ENCODE data around the gene XXYLT1.

Gene XXYLT1

DNA sequence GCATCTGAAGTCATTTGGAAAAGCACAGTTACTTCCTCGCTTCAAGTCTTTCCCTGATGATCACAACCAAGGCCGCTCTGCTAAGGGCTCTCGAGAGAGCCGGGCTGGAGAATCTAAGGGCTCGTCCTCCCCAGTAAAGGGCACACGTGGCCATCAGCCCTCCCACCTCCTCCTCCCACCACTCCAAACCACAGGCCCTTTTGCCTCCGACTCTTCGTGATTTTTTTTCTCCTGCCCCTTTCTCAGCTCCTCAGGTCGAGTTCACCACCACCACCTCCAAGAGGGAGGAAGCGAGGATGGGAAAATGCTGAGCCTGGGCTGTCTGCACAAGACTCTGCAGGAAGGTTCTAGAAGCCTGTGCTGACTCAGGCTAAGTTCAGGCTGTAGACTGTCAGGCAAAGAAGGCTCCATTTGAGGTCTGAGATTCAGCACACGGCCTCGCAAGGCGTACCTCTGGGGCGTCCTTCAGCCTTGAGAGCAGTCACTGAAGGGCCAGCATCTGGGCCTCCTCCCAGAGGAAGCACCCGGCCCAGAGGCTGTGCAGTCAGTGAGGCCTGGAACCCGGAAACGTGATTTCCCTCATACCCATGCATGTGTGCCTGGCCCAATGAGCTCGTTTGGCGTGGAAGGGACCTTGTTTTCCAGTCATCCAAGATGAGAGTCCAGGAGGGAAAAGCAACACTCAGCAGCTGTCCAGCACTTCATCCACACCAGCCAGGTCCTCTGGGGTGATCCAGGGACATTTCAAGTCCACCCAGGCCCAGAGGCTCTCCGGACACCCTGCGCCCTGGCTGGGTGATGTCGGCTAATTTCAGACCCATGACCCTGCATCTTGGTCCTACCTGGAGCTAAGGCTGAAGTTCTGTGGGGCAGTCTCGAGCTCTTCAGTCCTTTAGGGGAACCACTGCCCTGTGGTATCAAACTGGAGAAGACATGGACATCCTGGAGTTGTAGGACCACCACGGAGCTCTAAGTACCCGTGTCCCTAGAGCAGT, 196.8 kb downstream of the XXYLT1 start:
- DNase-seq = no peak

DNA sequence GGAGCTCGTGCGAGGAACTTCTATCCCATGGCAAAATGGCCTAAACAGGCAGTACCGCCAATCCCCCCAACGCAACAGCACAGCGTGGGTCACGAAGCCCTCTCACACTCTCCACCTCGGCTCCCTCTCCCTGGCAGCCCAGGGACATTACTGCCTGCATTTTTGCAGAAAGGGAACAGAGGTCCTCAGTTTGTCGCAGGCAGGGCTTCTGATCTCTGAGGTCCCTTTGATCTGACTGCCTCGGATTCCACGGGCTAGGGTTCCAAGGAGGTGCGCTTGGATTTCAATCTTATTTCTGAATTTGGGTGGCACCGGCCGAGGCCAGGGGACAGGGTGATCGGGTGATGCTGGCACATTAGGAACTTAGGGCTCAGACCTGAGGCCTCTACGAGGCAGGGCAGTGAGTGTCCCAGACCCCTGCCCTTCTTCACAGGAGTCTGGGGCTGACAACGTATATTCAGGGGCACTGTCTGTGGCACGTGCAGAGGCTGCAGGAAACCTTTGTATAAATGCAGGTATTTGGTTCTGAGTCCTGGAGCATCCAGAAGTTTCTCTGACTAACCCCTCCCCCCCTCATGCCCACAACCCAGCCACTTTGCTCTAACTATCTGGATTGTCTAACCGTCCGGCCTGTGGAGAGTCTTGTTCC, 197.9 kb downstream of the XXYLT1 start:
- no peak for DNase-seq

DNA sequence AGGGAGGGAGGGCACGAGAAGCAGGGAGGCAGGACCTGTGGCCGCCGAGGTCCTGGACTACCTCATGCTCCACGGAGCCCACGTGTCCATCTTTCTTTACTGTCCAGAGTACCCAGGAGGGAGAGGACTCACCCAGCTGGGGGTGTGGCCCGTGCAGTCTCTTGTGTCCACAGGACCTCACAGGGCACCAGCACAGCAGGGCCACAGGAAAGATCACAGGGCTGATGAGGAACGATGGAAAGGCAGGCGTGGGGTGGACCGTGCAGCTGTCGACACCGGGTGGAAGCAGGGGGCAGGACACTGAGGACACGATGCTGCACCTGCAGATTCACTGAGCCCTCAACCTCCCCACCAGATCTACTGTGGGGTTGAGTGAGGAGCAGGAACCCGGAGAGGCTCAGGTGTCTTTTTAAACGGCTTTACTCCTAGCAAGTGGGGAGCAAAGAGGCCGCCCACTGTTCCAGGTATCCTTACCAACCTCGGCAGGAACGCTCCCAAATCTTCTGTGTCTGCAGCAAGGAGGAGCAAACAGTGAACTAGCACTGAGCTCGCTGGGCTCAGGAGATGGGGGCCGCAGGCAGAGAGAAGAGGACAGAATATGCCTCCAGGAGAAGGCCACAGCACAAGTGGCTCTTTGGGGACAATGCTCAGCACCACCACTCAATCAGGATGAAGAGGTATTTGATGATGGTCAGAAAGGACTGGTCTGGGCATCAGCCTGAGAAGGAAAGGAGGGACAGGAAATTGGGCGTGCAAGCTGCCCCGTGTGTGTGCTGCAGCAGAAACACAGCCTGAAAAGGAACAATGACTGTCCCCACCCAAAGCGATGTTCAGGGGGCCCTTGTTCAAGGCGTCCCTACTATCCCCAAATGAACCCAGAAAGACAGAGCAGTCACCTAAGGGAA, 198.8 kb downstream of the XXYLT1 start:
- no peak for DNase-seq

DNA sequence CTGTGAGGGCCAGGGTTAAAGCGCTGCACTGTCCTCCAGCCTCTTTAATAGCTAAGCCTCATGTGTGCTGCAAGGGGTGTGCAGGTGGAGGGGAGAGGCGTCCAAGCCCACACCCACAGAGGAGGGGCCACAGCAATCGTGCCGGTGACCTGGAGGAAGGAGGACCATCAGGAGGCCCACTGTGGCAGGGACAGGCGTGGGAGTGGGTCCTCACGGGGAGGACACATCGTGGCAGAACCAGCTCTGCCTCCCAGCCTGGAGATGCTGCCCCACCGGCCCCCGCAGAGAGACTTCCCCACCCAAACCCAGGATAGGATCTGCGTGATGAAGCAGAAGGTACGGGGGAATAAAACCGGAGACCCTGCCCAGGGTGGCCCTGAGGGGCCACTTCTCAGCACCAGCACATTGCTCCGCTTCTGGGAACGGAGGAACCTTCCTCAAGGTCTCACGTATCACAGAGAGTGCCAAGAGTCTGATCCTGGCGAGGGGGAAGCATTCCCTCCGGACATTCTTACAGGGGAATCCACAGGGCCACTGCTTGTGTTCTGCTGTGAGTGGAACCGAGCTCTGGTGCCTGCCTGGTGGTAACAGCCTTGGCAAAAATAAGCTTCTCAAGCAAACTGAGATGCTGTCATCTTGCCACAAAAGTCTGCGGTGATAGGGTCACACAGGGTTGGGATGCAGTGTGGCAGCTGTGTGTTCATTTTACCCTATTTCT, 199.8 kb downstream of the XXYLT1 start:
- DNase-seq = no peak

DNA sequence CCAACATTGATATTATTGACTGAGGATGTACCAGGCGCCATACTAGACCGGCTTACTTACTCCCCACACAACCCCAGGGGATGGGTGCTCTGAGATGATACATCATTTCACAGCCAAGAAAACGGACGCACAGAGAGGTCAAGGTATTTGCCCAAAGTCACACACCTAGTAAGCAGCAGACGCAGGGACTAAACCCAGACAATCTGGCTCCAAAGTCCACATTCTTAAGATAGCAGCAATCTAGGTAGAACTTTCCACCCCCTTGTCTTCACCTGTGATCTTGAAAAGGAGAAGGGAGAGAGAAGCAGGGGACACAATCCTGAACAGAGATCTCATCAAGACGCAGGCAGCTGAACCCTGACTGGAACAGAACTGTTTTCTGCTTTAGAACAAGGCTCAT, 200.6 kb downstream of the XXYLT1 start:
- no peak for DNase-seq

DNA sequence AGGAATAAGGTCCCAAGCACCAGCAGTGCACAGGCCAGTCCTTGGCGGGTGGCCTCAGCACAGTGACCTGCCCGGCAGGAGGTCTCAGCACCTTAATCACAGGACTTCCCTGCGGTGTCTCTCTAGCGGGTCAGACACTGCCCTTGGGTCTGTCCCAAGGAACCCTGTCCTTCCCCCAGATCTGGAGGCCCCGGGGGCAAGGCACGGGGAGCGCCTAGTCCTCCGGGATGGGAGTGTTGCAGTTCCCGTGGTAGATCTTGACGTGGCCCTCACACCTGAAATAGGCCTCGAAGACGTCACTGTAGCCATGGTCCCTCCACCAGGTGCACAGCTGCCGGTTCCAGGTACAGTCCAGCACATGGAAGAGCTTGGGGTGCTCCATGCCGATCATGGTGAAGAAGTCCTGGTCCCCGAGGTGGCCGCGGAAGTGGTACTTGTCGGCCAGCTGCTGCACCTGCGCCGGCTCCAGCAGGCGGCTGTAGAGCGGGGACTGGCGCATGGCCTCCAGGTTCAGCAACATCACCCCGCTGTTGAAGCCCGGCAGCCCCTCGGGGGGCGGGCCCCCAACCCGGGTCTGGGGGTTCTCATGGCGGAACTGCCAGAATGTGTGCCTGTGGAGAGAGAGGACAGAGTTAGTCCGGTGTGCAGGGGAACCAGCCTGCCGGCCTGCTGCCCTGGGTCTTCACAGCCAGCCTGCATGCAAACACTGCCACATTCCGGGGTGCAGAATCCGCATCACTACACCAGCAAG, 201.3 kb downstream of the XXYLT1 start:
- no peak for DNase-seq

DNA sequence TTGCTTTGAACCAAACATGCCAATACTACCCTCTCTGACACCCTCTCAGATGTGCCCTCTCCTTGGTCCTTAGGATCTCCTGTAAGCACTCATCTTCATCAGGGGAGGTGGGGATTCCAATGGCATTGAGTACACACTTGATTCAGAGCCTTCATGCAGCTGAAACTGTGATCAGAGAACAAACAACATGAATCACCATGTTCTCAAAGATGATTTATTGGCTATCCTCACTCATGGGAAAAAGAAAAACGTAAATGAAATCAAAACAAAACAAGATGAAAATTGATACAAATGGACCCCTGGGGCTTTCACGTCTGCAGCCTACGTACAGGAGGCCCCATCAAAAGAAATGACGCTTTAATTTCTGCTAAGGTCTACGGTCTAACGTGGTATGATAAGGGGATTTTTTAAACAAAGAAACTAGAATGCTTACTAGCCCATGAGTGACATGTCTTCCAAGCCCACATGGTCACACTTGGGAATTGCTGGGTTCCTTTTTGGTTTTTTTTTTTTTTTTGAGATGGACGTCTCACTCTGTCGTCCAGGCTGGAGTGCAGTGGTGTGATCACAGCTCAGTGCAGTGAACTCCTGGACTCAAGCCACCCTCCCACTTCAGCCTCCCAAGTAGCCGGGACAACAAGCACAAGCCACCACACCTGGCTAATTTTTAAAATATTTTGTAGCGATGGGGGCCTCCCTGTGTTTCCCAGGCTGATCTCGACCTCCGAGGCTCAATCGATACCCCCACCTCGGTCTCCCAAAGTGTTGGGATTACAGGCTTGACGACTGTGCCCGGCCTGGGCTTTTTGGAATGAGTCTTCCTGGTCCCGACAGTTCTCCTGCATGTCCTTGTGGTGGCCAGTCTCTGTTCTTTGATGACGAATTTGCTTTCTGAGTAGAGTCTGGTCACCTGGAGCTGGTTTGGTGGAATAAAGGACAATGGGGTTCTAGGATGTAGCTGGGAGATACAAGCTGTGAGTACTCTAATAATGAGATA, 202.6 kb downstream of the XXYLT1 start:
- DNase-seq = no peak

DNA sequence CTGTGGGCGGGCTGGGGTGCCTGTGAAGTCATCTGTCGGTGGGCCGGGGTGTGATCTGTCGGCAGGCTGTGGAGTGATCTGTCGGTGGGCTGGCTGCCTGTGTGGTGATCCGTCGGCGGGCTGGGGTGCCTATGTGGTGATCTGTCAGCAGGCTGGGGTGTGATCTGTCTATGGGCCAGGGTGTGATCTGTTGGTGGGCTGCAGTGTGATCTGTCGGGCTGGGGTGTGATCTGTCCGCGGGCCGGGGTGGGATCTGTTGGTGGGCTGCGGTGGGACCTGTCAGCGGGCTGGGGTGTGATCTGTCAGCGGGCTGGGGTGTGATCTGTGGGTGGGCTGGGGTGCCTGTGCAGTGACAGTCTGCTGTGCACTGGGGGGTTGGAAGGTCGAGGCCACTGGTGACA, 204.5 kb downstream of the XXYLT1 start:
- DNase-seq = no peak

DNA sequence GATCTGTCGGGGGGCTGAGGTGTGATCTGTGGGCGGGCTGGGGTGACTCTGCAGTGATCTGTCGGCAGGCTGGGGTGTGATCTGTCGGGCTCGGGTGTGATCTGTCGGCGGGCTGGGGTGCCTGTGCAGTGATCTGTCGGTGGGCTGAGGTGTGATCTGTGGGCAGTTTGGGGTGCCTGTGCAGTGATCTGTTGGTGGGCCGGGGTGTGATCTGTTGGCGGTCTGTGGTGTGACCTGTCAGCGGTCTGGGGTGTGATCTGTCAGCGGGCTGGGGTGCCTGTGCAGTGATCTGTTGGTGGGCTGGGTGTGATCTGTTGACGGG, 205.1 kb downstream of the XXYLT1 start:
- no peak for DNase-seq

DNA sequence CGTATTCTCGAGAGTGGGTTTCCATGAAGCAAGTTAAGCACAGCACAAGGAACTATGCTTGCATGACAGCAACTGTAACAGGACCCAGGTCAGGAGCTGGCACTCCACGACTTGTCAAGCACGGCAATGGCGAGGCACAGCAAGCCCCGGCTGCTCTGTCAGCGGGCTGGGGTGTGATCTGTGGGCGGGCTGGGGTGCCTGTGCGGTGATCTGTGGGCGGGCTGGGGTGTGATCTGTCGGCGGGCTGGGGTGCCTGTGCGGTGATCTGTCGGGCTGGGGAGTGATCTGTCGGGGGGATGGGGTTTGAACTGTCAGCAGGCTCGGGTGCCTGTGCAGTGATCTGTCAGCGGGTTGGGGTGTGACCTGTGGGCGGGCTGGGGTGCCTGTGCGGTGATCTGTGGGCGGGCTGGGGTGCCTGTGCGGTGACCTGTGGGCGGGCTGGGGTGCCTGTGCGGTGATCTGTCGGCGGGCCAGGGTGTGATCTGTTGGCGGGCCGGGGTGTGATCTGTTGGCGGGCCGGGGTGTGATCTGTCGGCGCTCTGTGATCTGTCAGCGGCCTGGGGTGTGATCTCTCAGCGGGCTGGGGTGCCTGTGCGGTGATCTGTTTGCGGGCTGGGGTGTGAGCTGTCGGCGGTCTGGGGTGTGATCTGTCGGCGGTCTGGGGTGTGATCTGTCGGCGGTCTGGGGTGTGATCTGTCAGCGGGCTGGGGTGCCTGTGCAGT, 205.7 kb downstream of the XXYLT1 start:
- DNase-seq = no peak

DNA sequence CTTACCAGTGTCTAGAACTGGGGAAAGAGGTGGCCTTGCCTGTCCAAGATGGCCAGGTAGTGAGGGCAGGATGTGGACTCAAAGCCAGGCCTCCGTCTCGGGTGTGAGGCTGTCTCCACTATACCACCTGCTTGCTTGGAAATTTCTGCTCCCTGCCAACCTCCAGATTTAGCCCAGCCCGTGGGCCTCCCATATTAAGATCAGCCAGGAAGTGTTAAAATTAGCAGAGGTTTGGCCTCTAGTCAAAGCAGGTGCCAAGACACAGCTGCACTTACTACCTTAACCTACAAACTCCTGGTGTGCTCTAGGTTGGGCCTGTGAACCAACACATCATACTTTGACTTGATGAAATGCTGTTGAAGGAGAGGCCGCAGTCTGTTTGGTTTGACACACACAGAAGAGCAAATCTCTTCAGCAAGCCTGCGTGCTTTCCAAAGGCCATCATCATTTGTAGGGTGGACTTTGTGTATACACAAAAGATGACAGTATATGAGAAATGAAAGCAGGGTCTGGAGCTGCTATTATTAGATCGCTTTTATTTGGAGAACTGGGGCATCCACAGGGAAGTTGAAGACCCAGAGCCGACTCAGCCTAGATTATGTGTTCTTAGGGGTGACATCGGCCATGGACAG, 206.5 kb downstream of the XXYLT1 start:
- no peak for DNase-seq

DNA sequence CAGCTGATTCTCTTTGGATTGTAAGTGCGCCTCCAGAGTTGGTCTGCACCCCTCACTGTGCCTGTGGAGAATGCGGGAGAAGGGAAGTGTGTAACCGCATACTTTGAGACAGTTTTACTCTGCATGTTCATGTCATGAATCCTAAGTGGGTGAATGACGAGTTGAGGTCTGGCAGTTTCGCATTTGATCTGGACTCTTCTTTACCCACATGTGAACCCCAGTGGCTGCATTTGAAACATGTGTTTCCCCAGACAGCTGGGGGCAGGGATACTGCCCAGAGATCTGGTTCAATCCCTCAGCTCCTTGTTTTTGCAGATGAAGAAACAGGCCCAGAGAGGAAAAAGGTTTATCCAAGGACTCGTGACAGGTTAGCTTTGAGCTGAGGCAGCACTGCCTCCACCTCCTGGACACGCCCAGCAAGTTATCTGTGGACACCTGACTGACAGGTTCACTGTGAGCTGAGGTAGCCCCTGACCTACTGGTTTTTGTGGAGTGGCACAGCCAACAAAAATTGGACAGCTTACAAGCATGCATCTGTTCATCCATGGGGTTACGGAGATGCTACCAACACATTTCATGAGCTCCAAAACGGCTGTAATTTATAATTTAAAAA, 207.3 kb downstream of the XXYLT1 start:
- DNase-seq = no peak

DNA sequence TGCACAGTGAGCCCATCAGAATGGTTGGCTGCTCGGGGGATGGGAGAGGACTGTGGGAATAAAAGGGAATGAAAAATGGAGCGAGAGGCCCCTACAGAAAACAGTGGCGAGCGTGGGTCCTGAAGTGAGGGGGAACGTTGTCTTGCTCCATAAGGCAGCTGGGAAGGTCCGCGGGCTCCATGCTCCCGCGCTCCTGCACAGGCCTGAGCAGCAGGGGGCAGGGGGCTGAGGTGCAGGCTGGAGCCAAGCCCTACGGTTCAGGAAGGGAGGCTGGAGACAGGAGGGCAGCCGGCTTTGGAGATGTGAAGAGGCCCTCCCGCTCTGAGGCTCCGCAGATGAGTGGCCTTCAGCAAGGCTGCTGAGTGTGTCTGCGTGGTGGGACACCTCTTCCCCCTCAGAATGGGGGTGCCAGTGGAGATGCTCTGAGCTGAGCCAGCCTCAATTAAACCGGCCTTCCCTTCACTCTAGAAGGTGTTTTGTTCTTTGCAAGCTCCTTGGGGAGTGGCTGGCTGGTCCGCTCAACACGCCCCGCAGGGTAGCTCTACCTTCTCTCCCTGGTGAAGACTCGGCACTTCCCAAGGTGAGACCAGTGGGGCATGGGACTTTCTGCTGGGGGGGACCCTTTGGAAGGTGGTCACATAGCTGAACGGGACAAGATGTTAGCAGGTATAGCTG, 208.0 kb downstream of the XXYLT1 start:
- DNase-seq = no peak

DNA sequence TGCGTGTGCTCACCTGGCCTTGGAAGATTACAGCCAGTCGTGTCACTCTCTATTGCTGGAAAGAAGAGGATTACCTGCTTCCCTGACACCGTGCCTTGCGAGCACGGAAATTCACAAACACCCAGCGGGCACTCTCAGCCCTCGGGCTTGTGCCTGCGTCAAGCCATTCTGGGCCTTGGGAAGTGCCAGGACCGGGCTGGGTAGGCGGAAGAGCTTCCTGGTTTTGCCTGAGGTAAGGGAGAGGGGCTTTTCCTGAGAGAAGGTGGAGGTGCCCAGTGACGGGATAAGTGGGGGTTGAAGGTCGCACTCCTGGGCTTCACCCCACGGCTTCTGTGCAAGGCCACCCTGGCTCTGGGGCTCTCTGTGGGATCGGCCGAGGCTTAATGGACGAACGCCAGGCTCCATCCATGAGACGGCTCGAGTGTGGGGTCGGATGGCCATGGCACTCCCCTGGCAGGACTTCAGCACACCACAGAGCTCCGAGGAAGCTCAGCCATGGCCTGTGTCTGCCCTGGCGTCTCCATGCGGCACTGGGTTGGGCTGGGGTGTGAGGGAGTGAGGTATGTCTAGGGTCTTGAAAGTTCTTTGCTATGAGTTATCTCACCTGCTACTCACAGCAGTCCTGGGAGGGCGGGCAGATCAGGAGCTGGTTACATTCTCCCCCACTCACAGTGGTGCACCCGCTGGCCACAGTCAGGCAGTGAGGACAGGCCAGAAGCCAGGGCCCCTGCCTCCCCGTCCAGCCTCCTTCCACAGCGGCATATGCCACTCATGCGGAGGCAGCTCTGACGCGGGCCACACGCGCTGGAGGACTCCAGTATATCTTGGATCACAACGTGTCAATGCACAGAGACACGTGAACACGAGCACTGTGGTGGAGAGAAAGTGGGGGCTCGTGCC, 209.0 kb downstream of the XXYLT1 start:
- no peak for DNase-seq

DNA sequence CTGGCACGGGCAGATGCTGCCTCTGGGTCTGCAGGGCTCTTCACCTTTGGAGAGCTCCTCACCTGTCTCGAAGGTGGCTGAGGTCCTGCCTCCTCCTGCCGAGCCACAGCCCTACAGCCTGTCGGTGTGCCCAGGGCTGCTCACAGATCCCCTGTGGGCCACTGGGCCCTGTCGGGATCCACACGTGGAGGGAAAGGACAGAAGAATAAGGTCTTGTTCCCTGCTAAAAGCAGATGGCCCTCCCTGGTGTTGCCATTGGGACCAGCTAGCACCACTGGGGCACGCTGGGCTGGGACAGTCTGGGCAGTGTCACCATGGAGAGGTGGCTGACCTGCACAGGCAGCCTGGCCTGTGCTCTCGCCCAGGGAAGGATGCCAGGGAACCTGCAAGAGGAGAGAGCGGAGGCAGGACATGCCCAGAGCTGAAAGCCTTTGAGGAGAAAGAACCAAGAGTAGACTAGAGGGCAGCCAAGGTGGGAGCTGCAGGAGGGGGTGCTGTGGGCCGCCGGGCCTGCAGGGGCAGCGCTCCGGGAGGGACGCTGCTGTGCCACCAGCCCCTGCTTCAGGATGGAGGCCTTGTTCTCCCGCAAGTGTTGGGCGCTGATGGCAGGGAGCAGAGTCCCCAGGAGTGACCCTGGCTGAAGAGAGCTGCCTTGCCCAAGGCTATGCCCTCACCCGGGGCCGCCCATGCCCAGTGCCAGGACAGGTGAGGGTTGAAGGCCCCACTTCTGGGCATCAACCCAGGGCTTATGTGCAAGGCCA, 210.2 kb downstream of the XXYLT1 start:
- DNase-seq = no peak

DNA sequence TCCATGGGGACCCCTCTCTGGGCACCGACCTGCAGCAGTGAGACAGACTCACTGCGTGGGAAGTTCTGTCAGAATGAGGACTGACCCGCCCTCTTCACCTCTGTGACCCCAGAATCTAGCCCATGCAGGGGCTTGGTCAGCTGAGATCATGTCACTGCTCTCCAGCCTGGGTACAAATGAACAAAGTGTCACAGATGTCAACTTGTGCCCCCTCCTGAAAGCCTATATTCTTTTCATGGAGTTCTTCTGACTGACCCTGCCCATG, 210.8 kb downstream of the XXYLT1 start:
- no peak for DNase-seq

Data from KG1 (cell line).